KMS-11 (cell line): ENCODE data around the gene HSP90AA1.

Source experiments
- H2AFZ ChIP-seq: fragments of 200-600 bp; sonication (generic); 2 replicates; pipeline ENCODE4 v1.6.1; 2016; ENCODE audit warnings: antibody characterized with exemption, mixed run types, low read depth
- H3K27ac ChIP-seq: fragments of 200-600 bp; sonication (generic); 2 replicates; pipeline ENCODE4 v1.6.1; 2016; ENCODE audit warnings: mild to moderate bottlenecking, mixed run types
- H3K27me3 ChIP-seq: fragments of 200-600 bp; sonication (generic); 2 replicates; pipeline ENCODE4 v1.6.1; 2017; ENCODE audit warnings: mild to moderate bottlenecking, low read depth, mixed run types, moderate library complexity; ENCODE audit not compliant: insufficient read depth
- H3K36me3 ChIP-seq: fragments of 200-600 bp; sonication (generic); 2 replicates; pipeline ENCODE4 v1.6.1; 2017; ENCODE audit warnings: mild to moderate bottlenecking, mixed run types; ENCODE audit not compliant: insufficient read depth
- H3K4me1 ChIP-seq: fragments of 200-600 bp; sonication (generic); 2 replicates; pipeline ENCODE4 v1.6.1; 2016; ENCODE audit warnings: mild to moderate bottlenecking, low read depth, mixed run types; ENCODE audit not compliant: poor library complexity, severe bottlenecking
- H3K4me2 ChIP-seq: fragments of 200-600 bp; sonication (generic); 2 replicates; pipeline ENCODE4 v1.7.0; 2016; ENCODE audit warnings: mild to moderate bottlenecking, mixed run types
- H3K4me3 ChIP-seq: fragments of 200-600 bp; sonication (generic); IDR thresholded peaks from 2 replicates; pipeline ENCODE4 v1.6.1; 2017; ENCODE audit warnings: low read depth, low read length, mixed read lengths; ENCODE audit not compliant: insufficient read depth
- H3K79me2 ChIP-seq: fragments of 200-600 bp; sonication (generic); 2 replicates; pipeline ENCODE4 v1.6.1; 2016; ENCODE audit warnings: low read depth, mixed run types; ENCODE audit not compliant: insufficient read depth
- H3K9ac ChIP-seq: fragments of 200-600 bp; sonication (generic); 2 replicates; pipeline ENCODE4 v1.6.1; 2016; ENCODE audit warnings: mild to moderate bottlenecking, mixed run types
- H4K20me1 ChIP-seq: fragments of 200-600 bp; sonication (generic); 2 replicates; pipeline ENCODE4 v1.6.1; 2016; ENCODE audit warnings: mild to moderate bottlenecking, mixed run types; ENCODE audit not compliant: insufficient read depth
- TF ChIP-seq, protein P1 (sequence below): fragments of 200-600 bp; sonication (generic); conservative IDR thresholded peaks from 2 replicates; pipeline ENCODE4 v1.6.1; 2017; ENCODE audit warnings: low read depth, mild to moderate bottlenecking, antibody characterized with exemption, low read length, moderate library complexity, mixed read lengths

HSP90AA1 gene

DNA sequence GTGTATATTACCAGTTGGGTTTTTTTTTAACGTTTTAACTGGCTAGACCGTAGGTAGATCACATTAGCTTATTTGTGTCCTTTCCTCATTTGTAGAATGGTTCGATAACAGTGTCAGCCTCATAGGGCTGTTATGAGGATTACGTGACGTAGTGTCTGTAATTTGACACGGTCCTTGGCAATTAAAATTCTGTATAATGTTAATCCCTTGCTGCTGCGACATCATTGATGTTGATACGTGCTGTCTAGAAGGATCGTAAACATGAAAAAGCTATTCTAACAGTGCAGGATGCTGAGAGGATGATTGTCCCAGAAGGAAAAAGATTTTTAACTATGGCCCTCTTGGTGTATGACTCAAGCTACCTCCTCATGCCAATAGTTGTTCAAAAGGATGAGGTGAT, 50.9 kb downstream of the HSP90AA1 start:
- TF ChIP-seq, protein P1, sequence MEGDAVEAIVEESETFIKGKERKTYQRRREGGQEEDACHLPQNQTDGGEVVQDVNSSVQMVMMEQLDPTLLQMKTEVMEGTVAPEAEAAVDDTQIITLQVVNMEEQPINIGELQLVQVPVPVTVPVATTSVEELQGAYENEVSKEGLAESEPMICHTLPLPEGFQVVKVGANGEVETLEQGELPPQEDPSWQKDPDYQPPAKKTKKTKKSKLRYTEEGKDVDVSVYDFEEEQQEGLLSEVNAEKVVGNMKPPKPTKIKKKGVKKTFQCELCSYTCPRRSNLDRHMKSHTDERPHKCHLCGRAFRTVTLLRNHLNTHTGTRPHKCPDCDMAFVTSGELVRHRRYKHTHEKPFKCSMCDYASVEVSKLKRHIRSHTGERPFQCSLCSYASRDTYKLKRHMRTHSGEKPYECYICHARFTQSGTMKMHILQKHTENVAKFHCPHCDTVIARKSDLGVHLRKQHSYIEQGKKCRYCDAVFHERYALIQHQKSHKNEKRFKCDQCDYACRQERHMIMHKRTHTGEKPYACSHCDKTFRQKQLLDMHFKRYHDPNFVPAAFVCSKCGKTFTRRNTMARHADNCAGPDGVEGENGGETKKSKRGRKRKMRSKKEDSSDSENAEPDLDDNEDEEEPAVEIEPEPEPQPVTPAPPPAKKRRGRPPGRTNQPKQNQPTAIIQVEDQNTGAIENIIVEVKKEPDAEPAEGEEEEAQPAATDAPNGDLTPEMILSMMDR, result no peak
- Histone ChIP-seq H3K4me2 (no peak overlapping the region), H3K4me1 (no peaks in the 10 kb centered on the region), H3K27me3 (no peaks in the 10 kb centered on the region), H3K36me3 (peaks cover 25% of the 10 kb centered on the region; the same call in 1 of the 2 replicates), H3K27ac (no peak overlapping the region), H2AFZ (no peak overlapping the region), H3K9ac (no peak overlapping the region), H3K4me3 (no peak overlapping the region), H4K20me1 (no peaks in the 10 kb centered on the region), H3K79me2 (no peaks in the 10 kb centered on the region)

DNA sequence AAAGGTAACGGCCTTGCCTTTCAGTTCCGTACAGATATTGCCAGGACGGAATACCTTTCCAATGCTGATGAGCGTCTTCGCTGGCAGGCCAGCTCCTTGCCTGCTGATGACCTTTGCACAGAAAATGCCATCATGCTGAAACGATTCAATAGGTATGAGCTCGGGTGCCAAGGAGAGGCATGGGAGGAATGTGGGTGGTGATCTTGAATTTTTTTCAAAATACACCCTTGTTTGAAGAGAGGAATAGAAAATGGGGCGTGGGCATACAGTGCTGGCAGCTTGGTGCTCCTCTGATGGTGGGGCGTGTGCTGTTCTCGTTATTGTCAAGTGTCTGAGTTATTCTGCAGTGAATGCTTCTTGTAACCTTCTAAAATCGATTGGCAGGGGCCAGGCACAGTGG, 52.5 kb downstream of the HSP90AA1 start:
- no peaks in the 10 kb centered on the region for H4K20me1 ChIP-seq
- H3K4me1 ChIP-seq, result peaks cover 15% of the 10 kb centered on the region
- no peak overlapping the region for H3K4me2 ChIP-seq
- H3K27ac ChIP-seq, result no peak overlapping the region
- H2AFZ ChIP-seq, result no peak overlapping the region
- no peaks in the 10 kb centered on the region for H3K79me2 ChIP-seq
- TF ChIP-seq, protein P1, result no peak
- H3K36me3 ChIP-seq, result peaks cover 25% of the 10 kb centered on the region; the same call in 1 of the 2 replicates
- no peaks in the 10 kb centered on the region for H3K27me3 ChIP-seq
- H3K4me3 ChIP-seq, result no peak overlapping the region
- H3K9ac ChIP-seq, result no peak overlapping the region

DNA sequence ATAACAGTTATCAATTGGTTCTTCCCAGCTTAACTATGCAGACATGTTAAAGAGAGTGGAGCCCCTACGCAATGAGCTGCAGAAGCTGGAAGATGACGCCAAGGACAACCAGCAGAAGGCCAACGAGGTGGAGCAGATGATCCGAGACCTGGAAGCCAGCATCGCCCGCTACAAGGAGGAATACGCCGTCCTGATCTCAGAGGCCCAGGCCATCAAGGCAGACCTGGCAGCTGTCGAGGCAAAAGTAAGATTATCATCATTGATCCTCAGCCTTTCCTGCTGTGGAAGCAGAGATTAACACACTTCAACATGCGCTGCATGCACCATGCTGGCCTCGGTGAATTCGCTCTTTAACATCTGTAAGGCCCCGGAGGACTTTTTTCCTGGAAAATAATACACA, 53.6 kb downstream of the HSP90AA1 start:
- Histone ChIP-seq H2AFZ (no peak overlapping the region), H3K9ac (no peak overlapping the region)

More for the DNA sequence above, 53.6 kb downstream of the HSP90AA1 start:
- Histone ChIP-seq H3K36me3 (peaks cover 23% of the 10 kb centered on the region; the same call in 1 of the 2 replicates), H3K27me3 (no peaks in the 10 kb centered on the region), H3K4me1 (peaks cover 25% of the 10 kb centered on the region), H3K4me2 (no peak overlapping the region), H4K20me1 (no peaks in the 10 kb centered on the region), H3K4me3 (no peak overlapping the region), H3K79me2 (no peaks in the 10 kb centered on the region), H3K27ac (no peak overlapping the region)
- TF ChIP-seq, protein P1, result no peak
